Activated CD8-positive, alpha-beta T cell treated with anti-CD3 and anti-CD28 coated beads for 36 hours (primary cell): ENCODE results near the gene ZNF451. TPM values are rescaled to one million over a fixed set of nuclear protein-coding genes. Genes with fewer than 3 reads are reported as not detected.
"Not testable (repeated sequence)": the region's sequence is repeated elsewhere in the genome, so short reads cannot be mapped to it uniquely, and the experiment has no call there.

Experiments used
- ATAC-seq: fragments of 200-7000 bp; cut with Tn5 transposase; one replicate; pipeline ENCODE4 v1.10.0; 2021; ENCODE audit warnings: mild to moderate bottlenecking, moderate library complexity
- CTCF ChIA-PET: fragments of 350-600 bp; sonication (Branson Sonifier 250); formaldehyde crosslinking; loops from one replicate; lab custom pipeline; 2021; ENCODE audit warnings: antibody characterized with exemption; lab: Charles Lee
- POLR2A ChIA-PET: fragments of 350-600 bp; sonication (Branson Sonifier 250); formaldehyde crosslinking; loops from one replicate; lab custom pipeline; 2021; ENCODE audit warnings: antibody characterized with exemption; lab: Charles Lee
- DNase-seq: peaks from one replicate; pipeline ENCODE4 v3.0.0-alpha.2; 2020
- H3K27ac Mint-ChIP-seq: one replicate; pipeline ENCODE4 v1.8.0; 2021; ENCODE audit warnings: mild to moderate bottlenecking, mixed read lengths
- H3K27me3 Mint-ChIP-seq: one replicate; pipeline ENCODE4 v1.8.0; 2021; ENCODE audit warnings: mixed read lengths
- H3K36me3 Mint-ChIP-seq: one replicate; pipeline ENCODE4 v1.8.0; 2021; ENCODE audit warnings: low read depth, mixed read lengths
- H3K4me1 Mint-ChIP-seq: one replicate; pipeline ENCODE4 v1.8.0; 2021; ENCODE audit warnings: low read depth, mixed read lengths
- H3K4me3 Mint-ChIP-seq: one replicate; pipeline ENCODE4 v1.8.0; 2021; ENCODE audit warnings: mild to moderate bottlenecking, moderate library complexity, mixed read lengths
- H3K9me3 Mint-ChIP-seq: one replicate; pipeline ENCODE4 v1.8.0; 2021; ENCODE audit warnings: mixed read lengths
- intact Hi-C: fragments of 100-400 bp; cut with micrococcal nuclease; formaldehyde crosslinking; loops from one replicate; pipeline ENCODE4 v1.10.0; 2022
- total RNA-seq, 2 experiments: library from RNA; stranded (reverse); gene quantifications; one replicate each; pipeline ENCODE4 v1.2.3, GENCODE V29; 2021
- TF ChIP-seq, protein P1 (sequence below): fragments of 200-600 bp; IDR thresholded peaks from one replicate; pipeline ENCODE4 v1.8.0; 2022; ENCODE audit warnings: antibody characterized with exemption, mild to moderate bottlenecking

ZNF451 gene
- total RNA-seq, 2 experiments from 2014 or later: 44.4 to 46.8 TPM

DNA sequence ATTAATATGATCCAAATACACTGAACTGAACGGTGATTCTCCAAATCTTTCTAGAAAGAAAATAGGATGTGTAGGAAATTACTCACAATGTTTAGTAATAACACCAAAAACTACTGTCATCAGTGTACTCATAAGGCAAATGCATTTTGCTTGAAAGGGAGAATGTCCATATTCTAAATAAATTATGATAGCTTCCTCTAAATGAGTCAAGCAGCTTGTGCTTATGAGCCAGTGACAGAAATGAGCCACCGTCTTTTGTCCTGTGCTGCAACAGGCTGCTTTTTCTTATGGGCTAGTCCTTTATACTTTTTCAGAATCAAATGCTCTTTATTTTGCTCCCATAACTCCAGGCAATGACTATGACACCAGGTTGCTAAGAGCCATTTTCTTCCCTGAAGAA lies 4.5 kb upstream of the ZNF451 start:
- DNase-seq (no peak), ATAC-seq (no peak)
- H3K4me1 Mint-ChIP-seq: peaks cover 5% of the 10 kb centered on the region
- POLR2A ChIA-PET: no interaction called here
- H3K4me3 Mint-ChIP-seq: no peak overlapping the region
- CTCF ChIA-PET: no interaction called here
- intact Hi-C loops: loop anchor here (10.0 kb wide), 1 partner anchor 229 kb away; the partner anchor contains the start of gene PRIM2
- no peaks in the 10 kb centered on the region for H3K9me3 Mint-ChIP-seq
- no peaks in the 10 kb centered on the region for H3K27me3 Mint-ChIP-seq
- TF ChIP-seq, protein P1, sequence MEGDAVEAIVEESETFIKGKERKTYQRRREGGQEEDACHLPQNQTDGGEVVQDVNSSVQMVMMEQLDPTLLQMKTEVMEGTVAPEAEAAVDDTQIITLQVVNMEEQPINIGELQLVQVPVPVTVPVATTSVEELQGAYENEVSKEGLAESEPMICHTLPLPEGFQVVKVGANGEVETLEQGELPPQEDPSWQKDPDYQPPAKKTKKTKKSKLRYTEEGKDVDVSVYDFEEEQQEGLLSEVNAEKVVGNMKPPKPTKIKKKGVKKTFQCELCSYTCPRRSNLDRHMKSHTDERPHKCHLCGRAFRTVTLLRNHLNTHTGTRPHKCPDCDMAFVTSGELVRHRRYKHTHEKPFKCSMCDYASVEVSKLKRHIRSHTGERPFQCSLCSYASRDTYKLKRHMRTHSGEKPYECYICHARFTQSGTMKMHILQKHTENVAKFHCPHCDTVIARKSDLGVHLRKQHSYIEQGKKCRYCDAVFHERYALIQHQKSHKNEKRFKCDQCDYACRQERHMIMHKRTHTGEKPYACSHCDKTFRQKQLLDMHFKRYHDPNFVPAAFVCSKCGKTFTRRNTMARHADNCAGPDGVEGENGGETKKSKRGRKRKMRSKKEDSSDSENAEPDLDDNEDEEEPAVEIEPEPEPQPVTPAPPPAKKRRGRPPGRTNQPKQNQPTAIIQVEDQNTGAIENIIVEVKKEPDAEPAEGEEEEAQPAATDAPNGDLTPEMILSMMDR: no peak
- H3K27ac Mint-ChIP-seq: no peak overlapping the region
- peaks cover 3% of the 10 kb centered on the region for H3K36me3 Mint-ChIP-seq

DNA sequence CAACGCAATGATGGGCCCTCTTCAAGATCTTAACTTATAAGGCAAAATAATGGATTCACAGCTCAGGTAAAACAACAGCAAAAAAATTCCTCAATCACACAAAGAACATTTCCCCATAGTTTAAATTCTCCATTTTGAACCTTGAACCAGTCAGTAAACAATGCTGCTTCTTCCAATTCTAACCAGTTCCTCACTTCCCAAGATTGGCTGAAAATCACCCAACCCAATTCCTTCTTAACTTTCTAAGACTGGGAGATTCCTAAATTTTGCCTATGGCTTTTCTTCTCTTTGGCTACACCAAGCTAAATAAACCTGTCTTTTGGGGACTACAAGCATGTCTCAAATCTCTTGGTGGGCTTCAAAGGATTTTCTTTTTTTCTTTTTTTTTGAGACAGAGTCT lies 3.1 kb upstream of the ZNF451 start:
- Mint-ChIP-seq H3K36me3 (peaks cover 6% of the 10 kb centered on the region), H3K4me1 (peaks cover 12% of the 10 kb centered on the region), H3K4me3 (no peak overlapping the region), H3K27ac (no peak overlapping the region), H3K27me3 (no peaks in the 10 kb centered on the region), H3K9me3 (no peaks in the 10 kb centered on the region)
- CTCF ChIA-PET: no interaction called here
- DNase-seq (no peak), ATAC-seq (no peak)
- POLR2A ChIA-PET: no interaction called here
- intact Hi-C loops: loop anchor here (10.0 kb wide), 1 partner anchor 228 kb away; the partner anchor contains the start of gene PRIM2
- TF ChIP-seq, protein P1: no peak

DNA sequence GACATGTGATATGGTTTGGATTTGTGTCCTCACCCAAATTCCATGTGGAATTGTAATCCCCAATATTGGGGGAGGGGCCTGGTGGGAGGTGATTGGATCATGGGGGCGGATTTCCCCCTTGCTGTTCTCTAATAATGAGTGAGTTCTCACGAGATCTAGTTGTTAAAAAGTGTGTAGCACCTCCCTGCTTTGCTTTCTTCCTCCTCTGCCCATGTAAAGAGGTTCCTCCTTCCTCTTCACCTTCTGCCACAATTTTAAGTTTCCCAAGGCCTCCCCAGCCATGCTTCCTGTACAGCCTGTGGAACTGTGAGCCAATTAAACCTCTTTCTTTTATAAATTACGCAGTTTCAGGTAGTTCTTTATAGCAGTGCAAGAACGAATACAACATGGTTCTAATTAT lies 2.1 kb upstream of the ZNF451 start:
- H3K27me3 Mint-ChIP-seq: no peaks in the 10 kb centered on the region
- H3K9me3 Mint-ChIP-seq: no peaks in the 10 kb centered on the region
- no peak overlapping the region for H3K27ac Mint-ChIP-seq
- H3K4me1 Mint-ChIP-seq: peaks cover 20% of the 10 kb centered on the region
- TF ChIP-seq, protein P1: no peak
- POLR2A ChIA-PET: interaction anchor here (1.3 kb wide), 1 partner anchor 30 kb away, joined by 3 read pairs; no protein-coding TSS in a partner anchor
- intact Hi-C loops: loop anchor here (10.0 kb wide), 1 partner anchor 227 kb away; the partner anchor contains the start of gene PRIM2
- DNase-seq (no peak), ATAC-seq (no peak)
- CTCF ChIA-PET: no interaction called here
- H3K4me3 Mint-ChIP-seq: no peak overlapping the region
- H3K36me3 Mint-ChIP-seq: peaks cover 13% of the 10 kb centered on the region

DNA sequence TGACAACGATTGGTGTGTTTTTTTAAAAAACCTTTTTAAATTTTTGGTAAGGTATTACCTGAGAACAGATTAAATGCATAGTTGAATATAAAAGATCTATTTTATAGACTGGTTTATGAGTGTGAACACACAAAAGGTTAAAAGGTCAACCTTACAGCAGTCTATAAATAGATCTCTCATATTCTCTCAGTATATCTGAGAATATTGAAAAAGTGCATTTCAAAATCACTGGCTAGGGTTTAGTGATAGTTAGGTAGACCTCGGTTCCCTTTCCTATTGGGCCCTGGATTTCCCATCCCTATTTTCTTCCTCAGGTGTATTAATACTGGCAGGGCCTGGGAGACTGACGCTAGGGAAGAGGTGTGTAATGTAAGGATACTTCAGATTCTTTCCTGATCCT lies 723 bp upstream of the ZNF451 start:
- POLR2A ChIA-PET: interaction anchor here (0.6 to 1.4 kb wide), 4 partner anchors 45 to 169 kb away, joined by 3 read pairs; no protein-coding TSS in a partner anchor
- Mint-ChIP-seq H3K4me1 (peaks cover 29% of the 10 kb centered on the region), H3K27ac (peak overlapping the region; percentile 86), H3K36me3 (peaks cover 18% of the 10 kb centered on the region), H3K4me3 (peak overlapping the region; percentile 78), H3K9me3 (no peaks in the 10 kb centered on the region), H3K27me3 (no peaks in the 10 kb centered on the region)
- CTCF ChIA-PET: interaction anchor here (0.7 kb wide), 1 partner anchor 43 kb away, joined by 3 read pairs; no protein-coding TSS in a partner anchor
- intact Hi-C loops: loop anchor here (10.0 kb wide), 1 partner anchor 226 kb away; the partner anchor contains the start of gene PRIM2
- DNase-seq: no peak
- TF ChIP-seq, protein P1: no peak
- ATAC-seq: no peak

DNA sequence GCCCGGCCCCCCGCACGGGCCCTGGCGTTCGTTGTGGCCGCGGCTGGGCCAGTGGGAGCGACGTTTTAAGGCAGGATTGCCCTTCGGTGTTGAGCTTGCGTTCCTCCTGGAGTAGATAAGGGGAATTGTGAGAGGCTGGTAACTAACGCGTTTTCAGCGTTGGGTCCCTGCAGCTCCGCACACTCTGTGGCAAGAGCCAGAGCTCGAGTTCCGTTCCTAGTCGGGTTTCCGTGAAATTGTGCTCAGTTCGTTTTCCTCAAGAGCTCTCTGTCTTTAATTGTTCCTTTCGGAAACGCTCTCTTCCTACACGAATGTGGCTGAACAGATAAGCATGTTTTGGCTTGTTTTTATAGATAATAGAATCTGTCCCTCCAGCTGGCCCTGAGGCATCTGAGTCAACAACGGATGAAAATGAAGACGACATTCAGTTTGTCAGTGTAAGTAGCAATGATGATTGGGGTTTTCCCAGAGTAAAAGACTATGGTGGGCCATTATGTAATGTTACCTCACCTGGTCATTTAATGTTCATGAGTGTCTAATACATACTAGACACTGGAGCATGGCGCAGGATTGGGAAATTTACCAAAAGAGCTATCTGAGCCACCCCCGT lies 575 bp downstream of the ZNF451 start:
- H3K27me3 Mint-ChIP-seq, intact Hi-C loops, DNase-seq, H3K9me3 Mint-ChIP-seq, CTCF ChIA-PET, POLR2A ChIA-PET: not testable (repeated sequence)
- peak; percentile 1 for ATAC-seq
- Mint-ChIP-seq H3K4me1 (peaks cover 34% of the 10 kb centered on the region), H3K4me3 (peak overlapping the region; percentile 78), H3K27ac (peak overlapping the region; percentile 86), H3K36me3 (peaks cover 18% of the 10 kb centered on the region)

DNA sequence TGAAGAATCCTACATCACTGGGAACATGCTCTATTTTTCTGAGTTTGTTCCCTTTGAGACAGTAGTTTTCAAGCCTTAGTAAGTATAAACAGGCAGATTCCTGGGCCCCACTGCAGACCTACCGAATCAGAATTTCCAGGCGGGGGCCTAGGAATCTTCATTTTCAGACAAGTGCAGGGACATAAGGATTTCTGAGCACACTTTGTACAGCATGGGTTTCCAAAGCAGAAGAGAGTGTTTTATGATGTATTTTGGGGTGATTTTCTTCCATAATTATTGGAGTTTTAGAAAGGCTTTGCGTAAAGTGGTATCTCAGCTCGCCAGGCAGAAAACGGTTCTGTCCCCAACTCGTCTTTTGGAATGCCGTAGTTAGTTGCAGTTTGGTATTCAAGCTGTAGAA lies 1.4 kb downstream of the ZNF451 start:
- intact Hi-C loops, DNase-seq, CTCF ChIA-PET, ATAC-seq, H3K9me3 Mint-ChIP-seq, H3K27me3 Mint-ChIP-seq: not testable (repeated sequence)
- peak overlapping the region; percentile 75 for H3K27ac Mint-ChIP-seq
- H3K36me3 Mint-ChIP-seq: peaks cover 18% of the 10 kb centered on the region
- peaks cover 38% of the 10 kb centered on the region for H3K4me1 Mint-ChIP-seq
- POLR2A ChIA-PET: interaction anchor here (0.6 kb wide), 1 partner anchor 82 kb away, joined by 3 read pairs; no protein-coding TSS in a partner anchor
- peak overlapping the region; percentile 73 for H3K4me3 Mint-ChIP-seq
